A549 (cell line): ENCODE results near the gene SRRT. TPM values are rescaled to one million over a fixed set of nuclear protein-coding genes. Genes with fewer than 3 reads are reported as not detected.
"Not testable (repeated sequence)": the region's sequence is repeated elsewhere in the genome, so short reads cannot be mapped to it uniquely, and the experiment has no call there.

Experiments used
- ATAC-seq, 2 experiments: fragments of 200-7000 bp in 1 of 2; fragments of >200 bp in 1 of 2; cut with Nextera tagmentation in 1 of 2; cut with Tn5 transposase in 1 of 2; 3 replicates each; pipeline versions ENCODE4 v1.8.0 to v1.9.1; 2018 to 2020; ENCODE audit warnings: mild to moderate bottlenecking in 1 of 2, moderate library complexity in 1 of 2
- CTCF ChIA-PET: fragments of 300-600 bp; sonication (Branson Sonifier 250); formaldehyde crosslinking; extraction: SDS; loops from one replicate; lab custom pipeline; 2021; ENCODE audit warnings: antibody characterized with exemption, inconsistent platforms; lab: Yijun Ruan, JAX
- POLR2A ChIA-PET: fragments of 350-600 bp; formaldehyde crosslinking; extraction: SDS; loops from one replicate; lab custom pipeline; 2021; ENCODE audit warnings: antibody characterized with exemption, inconsistent platforms; lab: Yijun Ruan, JAX
- DNase-seq, 2 experiments: peaks; one replicate each; pipeline versions ENCODE4 v3.0.0 to v3.0.0-alpha.2; 2011 to 2016; ENCODE audit warnings: low read depth in 1 of 2, low spot score in 1 of 2
- FAIRE-seq: peaks from 2 replicates; lab custom pipeline; 2011; peaks lifted over from hg19 to GRCh38; lab: Jason Lieb, UNC
- H3K27ac ChIP-seq, 2 experiments: fragments of >200 bp; sonication (Bioruptor Twin); formaldehyde crosslinking; 3 replicates each; pipeline ENCODE4 v1.5.1; 2016 to 2017
- H3K4me1 ChIP-seq: fragments of >200 bp; sonication (Bioruptor Twin); formaldehyde crosslinking; 3 replicates; pipeline ENCODE4 v1.6.1; 2016
- H3K4me2 ChIP-seq: fragments of >200 bp; sonication (Bioruptor Twin); formaldehyde crosslinking; 3 replicates; pipeline ENCODE4 v1.6.1; 2016
- H3K4me3 ChIP-seq: fragments of >200 bp; sonication (Bioruptor Twin); formaldehyde crosslinking; 3 replicates; pipeline ENCODE4 v1.5.1; 2016
- H3K9me3 ChIP-seq: fragments of >200 bp; sonication (Bioruptor Twin); formaldehyde crosslinking; 3 replicates; pipeline ENCODE4 v1.6.1; 2016
- BCL3 ChIP-seq: fragments of >200 bp; sonication (Bioruptor Twin); formaldehyde crosslinking; IDR thresholded peaks from 3 replicates; pipeline ENCODE4 v1.6.1; 2016
- CBX2 ChIP-seq: fragments of 200-600 bp; sonication (generic); IDR thresholded peaks from 2 replicates; pipeline ENCODE4 v1.6.1; 2016; ENCODE audit warnings: low read depth, mild to moderate bottlenecking, borderline replicate concordance
- CEBPB ChIP-seq, 2 experiments: fragments of >200 bp in 1 of 2; sonication (Bioruptor Twin) in 1 of 2; formaldehyde crosslinking in 1 of 2; IDR thresholded peaks; 2 replicates each; pipeline ENCODE4 v1.6.1; 2012 to 2016
- CHD4 ChIP-seq: fragments of 200-600 bp; sonication (generic); IDR thresholded peaks from 2 replicates; pipeline ENCODE4 v1.6.1; 2016; ENCODE audit warnings: antibody characterized with exemption, mild to moderate bottlenecking, borderline replicate concordance
- EHF ChIP-seq: fragments of 250-450 bp; sonication (Bioruptor Pico); IDR thresholded peaks from 2 replicates; pipeline ENCODE4 v1.5.0; 2020; ENCODE audit warnings: mild to moderate bottlenecking
- EHMT2 ChIP-seq: fragments of 200-600 bp; sonication (generic); IDR thresholded peaks from 2 replicates; pipeline ENCODE4 v1.6.1; 2016; ENCODE audit warnings: antibody characterized with exemption, low read depth, mild to moderate bottlenecking, moderate library complexity
- ESRRA ChIP-seq: fragments of 150-350 bp; IDR thresholded peaks from 2 replicates; pipeline ENCODE4 v1.6.1; 2014; ENCODE audit warnings: mild to moderate bottlenecking, low read length, borderline replicate concordance
- FOSL2 ChIP-seq, 2 experiments: fragments of 450-650 bp in 1 of 2; fragments of >200 bp in 1 of 2; sonication (Bioruptor Twin) in 1 of 2; formaldehyde crosslinking; IDR thresholded peaks; 2 replicates each; pipeline versions ENCODE4 v1.5.0 to v1.6.1; 2016 to 2020; ENCODE audit warnings: mild to moderate bottlenecking in 1 of 2, moderate library complexity in 1 of 2
- HDAC2 ChIP-seq: fragments of 200-600 bp; sonication (generic); IDR thresholded peaks from 2 replicates; pipeline ENCODE4 v1.6.1; 2016
- HEYL ChIP-seq: fragments of 250-450 bp; sonication (Bioruptor Pico); IDR thresholded peaks from 2 replicates; pipeline ENCODE4 v1.8.0; 2021; ENCODE audit warnings: mild to moderate bottlenecking, moderate library complexity
- MAX ChIP-seq: IDR thresholded peaks from 2 replicates; pipeline ENCODE4 v1.6.1; 2012
- NFE2L2 ChIP-seq: fragments of 150-350 bp; conservative IDR thresholded peaks from 2 replicates; pipeline ENCODE4 v1.6.1; 2014; ENCODE audit warnings: low read length
- NPAS2 ChIP-seq: fragments of 250-450 bp; sonication (Bioruptor Pico); IDR thresholded peaks from 2 replicates; pipeline ENCODE4 v1.8.0; 2022; ENCODE audit warnings: mild to moderate bottlenecking, moderate library complexity, borderline replicate concordance
- PBX3 ChIP-seq: IDR thresholded peaks from 2 replicates; pipeline ENCODE4 v1.6.1; 2012
- PHF8 ChIP-seq: fragments of 200-600 bp; sonication (generic); IDR thresholded peaks from 2 replicates; pipeline ENCODE4 v1.6.1; 2016; ENCODE audit warnings: low read depth, mild to moderate bottlenecking, antibody characterized with exemption, moderate library complexity, borderline replicate concordance
- POLR2A ChIP-seq: IDR thresholded peaks from 2 replicates; pipeline ENCODE4 v1.6.1; 2012; ENCODE audit warnings: mild to moderate bottlenecking, low read length
- POLR2AphosphoS2 ChIP-seq: conservative IDR thresholded peaks from 2 replicates; pipeline ENCODE4 v1.6.1; 2012; ENCODE audit warnings: low read length, improper control_type of control experiment, inconsistent platforms
- SREBF2 ChIP-seq: fragments of 450-650 bp; IDR thresholded peaks from 2 replicates; pipeline ENCODE4 v1.6.1; 2014; ENCODE audit warnings: mild to moderate bottlenecking, moderate library complexity
- ZC3H11A ChIP-seq: fragments of 450-650 bp; IDR thresholded peaks from 2 replicates; pipeline ENCODE4 v1.6.1; 2014; ENCODE audit warnings: antibody characterized with exemption, mild to moderate bottlenecking
- WGBS: methylation state at CpG from one replicate; pipeline ENCODE4 v1.1.6; 2017; ENCODE audit errors: missing lambda C conversion rate; 5-methylcytosine and 5-hydroxymethylcytosine counted together
- polyA plus RNA-seq, 4 experiments: library from polyadenylated mRNA; depleted of rRNA in 3 of 4; stranded (reverse); fragments of >200 nt; fragmentation: RNase III in 1 of 4; extraction: RNeasy Plus Mini Kit Qiagen cat#74134 plus additional on column Dnase treatment in 1 of 4; gene quantifications; 2 replicates in 3 of 4; 3 replicates in 1 of 4; pipeline ENCODE4 v1.2.3, GENCODE V29; 2011 to 2017

Gene SRRT
- polyA plus RNA-seq, 2 of the 4 experiments (the other 2 are of a cell fraction), result 49.9 to 194 TPM

- TF ChIP-seq PBX3 (no peak), NPAS2 (CRISPR knock-in tag) (no peak), POLR2AphosphoS2 (no peak), PHF8 (no peak), MAX (no peak), CBX2 (no peak), NFE2L2 (no peak), CEBPB (IDR thresholded peaks at IDR 0.05) (no peak), ESRRA (no peak), HEYL (no peak), CHD4 (no peak), HDAC2 (no peak), BCL3 (no peak)
These were observed 36.6 kb downstream of the SRRT start (continued) for GRCh38 chr7:100911484-100911883.

GRCh38 chr7:100914208-100914878 is 39.4 kb downstream of the SRRT start:
- Histone ChIP-seq H3K4me3 (no peak overlapping the region), H3K4me1 (no peaks in the 10 kb centered on the region), H3K27ac (no peak overlapping the region), H3K4me2 (no peak overlapping the region), H3K9me3 (no peaks in the 10 kb centered on the region)
- TF ChIP-seq EHMT2 (no peak), SREBF2 (no peak), ZC3H11A (peak; percentile 77), PHF8 (no peak), EHF (CRISPR knock-in tag) (no peak)
- ATAC-seq (no peak; a peak in 1 of 6 replicates), DNase-seq (no peak), FAIRE-seq (no peak)
- CTCF ChIA-PET, result no interaction called here
- 85% methylated on average over 15 of the region's 15 CpGs for WGBS
- POLR2A ChIA-PET, result no interaction called here

GRCh38 chr7:100914879-100915447 is 40.1 kb downstream of the SRRT start:
- no peaks in the 10 kb centered on the region for H3K9me3 ChIP-seq
- FAIRE-seq (no peak), DNase-seq (peak in 1 of 2 experiments; percentile 53), ATAC-seq (peak in 1 of 2 experiments; percentile 72; a peak in 4 of 6 replicates)
- no peak overlapping the region for H3K27ac ChIP-seq
- no peak overlapping the region for H3K4me2 ChIP-seq
- ChIA-PET POLR2A (no interaction called here), CTCF (interaction anchor here (0.7 kb wide), 1 partner anchor 35 kb away, joined by 3 read pairs; no protein-coding TSS in a partner anchor)
- H3K4me3 ChIP-seq, result no peak overlapping the region
- 76% methylated on average over 8 of the region's 8 CpGs for WGBS
- 0 out of 2 replicates have a peak, but pooled peaks have one; percentile 15 for TF ChIP-seq MAX
- TF ChIP-seq FOSL2 (IDR thresholded peaks at IDR 0.05), result no peak
- TF ChIP-seq FOSL2 (CRISPR knock-in tag; IDR thresholded peaks at IDR 0.05), result peak; percentile 42
- TF ChIP-seq POLR2A, result no peak
- H3K4me1 ChIP-seq, result no peaks in the 10 kb centered on the region

GRCh38 chr7:100919335-100919734 is 44.4 kb downstream of the SRRT start:
- H3K4me2 ChIP-seq, FAIRE-seq, CTCF ChIA-PET, POLR2A ChIA-PET, H3K4me1 ChIP-seq, H3K27ac ChIP-seq, ATAC-seq, H3K4me3 ChIP-seq, H3K9me3 ChIP-seq, DNase-seq: not testable (repeated sequence)
- WGBS, result 70% methylated on average over 5 of the region's 5 CpGs
